ENCODE results near the gene CLDN18.

GRCh38 chr3:137998121-137999042 lies 11.6 kb upstream of the CLDN18 start:
- TF ChIP-seq EZH2phosphoT487 (IDR thresholded peaks at IDR 0.05; ENCODE audit: borderline replicate concordance, low read depth, low read length) (no peak), CTCF (conservative IDR thresholded peaks at IDR 0.05; ENCODE audit: low read length) (no peak)

Measured in OCI-LY7 (cell line).